ENCODE results near the gene GPX2. TPM values are rescaled to one million over a fixed set of nuclear protein-coding genes. Genes with fewer than 3 reads are reported as not detected.

Gene GPX2
- total and polyA plus RNA-seq, 4 donors: 6.9 to 1,067 (median 325) TPM

GRCh38 chr14:64943556-64943955, 1.0 kb upstream of the GPX2 start (continued):
- no peak for TF ChIP-seq ZBTB33 (IDR thresholded peaks at IDR 0.05)
- TF ChIP-seq NR2F2 (IDR thresholded peaks at IDR 0.05): no peak
- no peak for TF ChIP-seq JUND (IDR thresholded peaks at IDR 0.05)
- TF ChIP-seq RXRA (IDR thresholded peaks at IDR 0.05): no peak

GRCh38 chr14:64940336-64940910, 2.1 kb downstream of the GPX2 start:
- no peak for DNase-seq (ENCODE audit: low spot score)
- TF ChIP-seq HNF4A (conservative IDR thresholded peaks at IDR 0.05): no peak
- no peak for TF ChIP-seq MAX (IDR thresholded peaks at IDR 0.05)
- no peak for TF ChIP-seq ATF3 (IDR thresholded peaks at IDR 0.05)
- 80% methylated on average over 3 of the region's 3 CpGs for WGBS
- peak overlapping the region in 1 of 2 donors; percentile 13 for H3K27ac ChIP-seq (ENCODE audit: low read depth in 1 of 2, low read length in 2 of 2)
- H3K36me3 ChIP-seq (ENCODE audit: control insufficient read depth in 4 of 4, insufficient read depth in 3 of 4, low read depth in 1 of 4, low read length in 3 of 4): peaks cover 0 to 6% (median 0%) of the 10 kb centered on the region in 4 donors
- H3K4me3 ChIP-seq (ENCODE audit: low read depth in 1 of 3, low read length in 3 of 3): peak overlapping the region in 2 of 3 donors; percentile 21 to 59
- peaks cover 17 to 72% (median 49%) of the 10 kb centered on the region in 4 donors for H3K4me1 ChIP-seq (ENCODE audit: control insufficient read depth in 4 of 4, insufficient read depth in 4 of 4, low read length in 3 of 4)
- H3K27me3 ChIP-seq (ENCODE audit: control insufficient read depth in 4 of 4, insufficient read depth in 4 of 4, low read length in 3 of 4): no peaks in the 10 kb centered on the region
- H3K9me3 ChIP-seq (ENCODE audit: control insufficient read depth in 4 of 4, low read length in 3 of 4): no peaks in the 10 kb centered on the region
- no peak overlapping the region for H3K9ac ChIP-seq (ENCODE audit: low read depth in 1 of 2, low read length in 2 of 2)

- WGBS: 79% methylated on average over 3 of the region's 3 CpGs
- Histone ChIP-seq H3K27ac (ENCODE audit: low read depth in 1 of 2, low read length in 2 of 2) (peak overlapping the region in 1 of 2 donors; percentile 71), H3K4me1 (ENCODE audit: control insufficient read depth in 4 of 4, insufficient read depth in 4 of 4, low read length in 3 of 4) (peaks cover 15 to 72% (median 49%) of the 10 kb centered on the region in 4 donors), H3K36me3 (ENCODE audit: control insufficient read depth in 4 of 4, insufficient read depth in 3 of 4, low read depth in 1 of 4, low read length in 3 of 4) (peaks cover 0 to 6% (median 0%) of the 10 kb centered on the region in 4 donors), H3K4me3 (ENCODE audit: low read depth in 1 of 3, low read length in 3 of 3) (peak overlapping the region in 1 of 3 donors; percentile 59), H3K27me3 (ENCODE audit: control insufficient read depth in 4 of 4, insufficient read depth in 4 of 4, low read length in 3 of 4) (no peaks in the 10 kb centered on the region), H3K9ac (ENCODE audit: low read depth in 1 of 2, low read length in 2 of 2) (no peak overlapping the region), H3K9me3 (ENCODE audit: control insufficient read depth in 4 of 4, low read length in 3 of 4) (no peaks in the 10 kb centered on the region)
- no peak for DNase-seq (ENCODE audit: low spot score)
- TF ChIP-seq FOXA1 (IDR thresholded peaks at IDR 0.05) (no peak), FOXA2 (IDR thresholded peaks at IDR 0.05) (no peak), MAX (IDR thresholded peaks at IDR 0.05) (no peak), NR2F2 (IDR thresholded peaks at IDR 0.05) (no peak), JUND (IDR thresholded peaks at IDR 0.05) (no peak)
Observed at GRCh38 chr14:64939817-64940190, 2.7 kb downstream of the GPX2 start.

GRCh38 chr14:64938972-64939816, 3.4 kb downstream of the GPX2 start:
- no peaks in the 10 kb centered on the region for H3K9me3 ChIP-seq (ENCODE audit: control insufficient read depth in 4 of 4, low read length in 3 of 4)
- peaks cover under 1 to 6% (median 4%) of the 10 kb centered on the region in 4 donors for H3K36me3 ChIP-seq (ENCODE audit: control insufficient read depth in 4 of 4, insufficient read depth in 3 of 4, low read depth in 1 of 4, low read length in 3 of 4)
- TF ChIP-seq RAD21 (IDR thresholded peaks at IDR 0.05) (no peak), HNF4G (IDR thresholded peaks at IDR 0.05) (no peak), ATF3 (IDR thresholded peaks at IDR 0.05) (no peak), SP1 (IDR thresholded peaks at IDR 0.05) (no peak), CTCF (IDR thresholded peaks at IDR 0.05; ENCODE audit: low read depth, low read length, missing input control) (no peak), ZBTB33 (IDR thresholded peaks at IDR 0.05) (no peak), JUND (IDR thresholded peaks at IDR 0.05) (no peak), FOXA2 (IDR thresholded peaks at IDR 0.05) (no peak), NR2F2 (IDR thresholded peaks at IDR 0.05) (no peak), YY1 (IDR thresholded peaks at IDR 0.05) (no peak)
- H3K4me3 ChIP-seq (ENCODE audit: low read depth in 1 of 3, low read length in 3 of 3): peak overlapping the region in 1 of 3 donors; percentile 7
- no peak overlapping the region for H3K9ac ChIP-seq (ENCODE audit: low read depth in 1 of 2, low read length in 2 of 2)
- no peak for DNase-seq (ENCODE audit: low spot score)
- peaks cover 14 to 68% (median 49%) of the 10 kb centered on the region in 4 donors for H3K4me1 ChIP-seq (ENCODE audit: control insufficient read depth in 4 of 4, insufficient read depth in 4 of 4, low read length in 3 of 4)
- 80% methylated on average over 17 of the region's 17 CpGs for WGBS
- H3K27ac ChIP-seq (ENCODE audit: low read depth in 1 of 2, low read length in 2 of 2): peak overlapping the region; percentile 17 to 71
- H3K27me3 ChIP-seq (ENCODE audit: control insufficient read depth in 4 of 4, insufficient read depth in 4 of 4, low read length in 3 of 4): no peaks in the 10 kb centered on the region
